22Rv1 (cell line): Measurements from ENCODE around the gene ZNF665.

Experiments used
- ZFX ChIP-seq: fragments of 450-650 bp; IDR thresholded peaks from 2 replicates; pipeline ENCODE4 v1.6.1; 2017; ENCODE audit warnings: antibody characterized with exemption, borderline replicate concordance
- TF ChIP-seq, protein P1 (sequence below): fragments of 450-650 bp; IDR thresholded peaks from 2 replicates; pipeline ENCODE4 v1.5.1; 2017; ENCODE audit warnings: mild to moderate bottlenecking

DNA sequence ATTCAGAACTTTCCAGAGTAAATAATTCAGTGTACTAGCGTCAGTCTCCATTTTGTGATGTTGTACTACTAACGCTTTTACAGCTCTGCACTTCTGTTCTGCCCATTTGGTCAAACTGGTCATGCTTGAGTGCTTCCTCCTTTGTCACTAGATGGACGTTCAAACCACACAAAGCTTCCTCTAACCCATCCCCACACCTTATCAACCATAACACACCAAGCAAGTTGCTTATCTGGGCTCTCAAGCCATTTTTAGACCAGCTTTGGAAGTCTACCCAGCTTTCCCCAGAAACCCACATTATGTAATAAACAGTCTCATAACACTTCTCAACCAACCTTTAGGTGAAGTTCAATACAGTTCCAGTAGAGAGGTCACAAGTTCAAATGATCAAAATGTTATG lies 32.0 kb downstream of the ZNF665 start:
- TF ChIP-seq, protein P1, sequence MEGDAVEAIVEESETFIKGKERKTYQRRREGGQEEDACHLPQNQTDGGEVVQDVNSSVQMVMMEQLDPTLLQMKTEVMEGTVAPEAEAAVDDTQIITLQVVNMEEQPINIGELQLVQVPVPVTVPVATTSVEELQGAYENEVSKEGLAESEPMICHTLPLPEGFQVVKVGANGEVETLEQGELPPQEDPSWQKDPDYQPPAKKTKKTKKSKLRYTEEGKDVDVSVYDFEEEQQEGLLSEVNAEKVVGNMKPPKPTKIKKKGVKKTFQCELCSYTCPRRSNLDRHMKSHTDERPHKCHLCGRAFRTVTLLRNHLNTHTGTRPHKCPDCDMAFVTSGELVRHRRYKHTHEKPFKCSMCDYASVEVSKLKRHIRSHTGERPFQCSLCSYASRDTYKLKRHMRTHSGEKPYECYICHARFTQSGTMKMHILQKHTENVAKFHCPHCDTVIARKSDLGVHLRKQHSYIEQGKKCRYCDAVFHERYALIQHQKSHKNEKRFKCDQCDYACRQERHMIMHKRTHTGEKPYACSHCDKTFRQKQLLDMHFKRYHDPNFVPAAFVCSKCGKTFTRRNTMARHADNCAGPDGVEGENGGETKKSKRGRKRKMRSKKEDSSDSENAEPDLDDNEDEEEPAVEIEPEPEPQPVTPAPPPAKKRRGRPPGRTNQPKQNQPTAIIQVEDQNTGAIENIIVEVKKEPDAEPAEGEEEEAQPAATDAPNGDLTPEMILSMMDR: no peak
- TF ChIP-seq ZFX: no peak
